Dermis microvascular lymphatic vessel endothelial cell (primary cell): ENCODE measurements around the gene ATAD3C. TPM values are rescaled to one million over a fixed set of nuclear protein-coding genes. Genes with fewer than 3 reads are reported as not detected.
"Not testable (repeated sequence)": the region's sequence is repeated elsewhere in the genome, so short reads cannot be mapped to it uniquely, and the experiment has no call there.

Source experiments
- DNase-seq, 2 donors: peaks; one replicate each; pipeline versions ENCODE4 v3.0.0 to v3.0.0-alpha.2; 2010; ENCODE audit warnings: low read depth in 2 of 2
- total RNA-seq: library from RNA; depleted of rRNA; stranded (reverse); fragments of >200 nt; gene quantifications from 2 replicates; pipeline ENCODE4 v1.2.1, GENCODE V29; 2014

The ATAD3C gene
- total RNA-seq, 1 donor from 2014 or later, result 0.39 TPM

GRCh38 chr1:1471389-1472052 is 22.0 kb downstream of the ATAD3C start, which contains the start of gene ATAD3B:
Gene ATAD3B (plus strand): TSS chr1:1471765. CDS start chr1:1471885, 120 bp downstream.
- peak; percentile 84 to 95 for DNase-seq

- DNase-seq, result peak in 1 of 2 donors; percentile 6
These were observed 22.8 kb downstream of the ATAD3C start for GRCh38 chr1:1472053-1472876.

GRCh38 chr1:1476011-1476410 is 26.5 kb downstream of the ATAD3C start:
- DNase-seq, result not testable (repeated sequence)

- no peak for DNase-seq
These were observed 27.7 kb downstream of the ATAD3C start for GRCh38 chr1:1477206-1477605.

GRCh38 chr1:1479547-1480487 is 30.3 kb downstream of the ATAD3C start:
- DNase-seq, result no peak

- not testable (repeated sequence) for DNase-seq
These were observed 31.0 kb downstream of the ATAD3C start for GRCh38 chr1:1480488-1480867.

- DNase-seq, result not testable (repeated sequence)
These were observed 32.3 kb downstream of the ATAD3C start for GRCh38 chr1:1481811-1482210.

- no peak for DNase-seq
These were observed 33.4 kb downstream of the ATAD3C start for GRCh38 chr1:1482856-1483255.

GRCh38 chr1:1483714-1484113 is 34.2 kb downstream of the ATAD3C start:
- no peak for DNase-seq

- DNase-seq, result not testable (repeated sequence)
These were observed 35.7 kb downstream of the ATAD3C start for GRCh38 chr1:1484976-1485750.

- DNase-seq, result not testable (repeated sequence)
These were observed 36.3 kb downstream of the ATAD3C start for GRCh38 chr1:1485755-1486317.

- no peak for DNase-seq
These were observed 38.2 kb downstream of the ATAD3C start for GRCh38 chr1:1487701-1488100.

GRCh38 chr1:1489231-1489630 is 39.7 kb downstream of the ATAD3C start:
- DNase-seq, result no peak

- DNase-seq, result no peak
These were observed 40.4 kb downstream of the ATAD3C start for GRCh38 chr1:1489861-1490260.

GRCh38 chr1:1490633-1491230 is 41.2 kb downstream of the ATAD3C start:
- no peak for DNase-seq

- DNase-seq, result no peak
These were observed 42.1 kb downstream of the ATAD3C start for GRCh38 chr1:1491601-1492000.

- DNase-seq, result not testable (repeated sequence)
These were observed 44.8 kb downstream of the ATAD3C start for GRCh38 chr1:1494311-1494710.

- DNase-seq, result not testable (repeated sequence)
These were observed 46.0 kb downstream of the ATAD3C start for GRCh38 chr1:1495461-1495975.

GRCh38 chr1:1504777-1505365 is 55.4 kb downstream of the ATAD3C start:
- peak in 1 of 2 donors; percentile 65 for DNase-seq
